ENCODE data around the gene CHPT1. TPM values are rescaled to one million over a fixed set of nuclear protein-coding genes. Genes with fewer than 3 reads are reported as not detected.

Gene CHPT1
- total RNA-seq, 1 donor from 2014 or later, result 56.6 TPM

DNA sequence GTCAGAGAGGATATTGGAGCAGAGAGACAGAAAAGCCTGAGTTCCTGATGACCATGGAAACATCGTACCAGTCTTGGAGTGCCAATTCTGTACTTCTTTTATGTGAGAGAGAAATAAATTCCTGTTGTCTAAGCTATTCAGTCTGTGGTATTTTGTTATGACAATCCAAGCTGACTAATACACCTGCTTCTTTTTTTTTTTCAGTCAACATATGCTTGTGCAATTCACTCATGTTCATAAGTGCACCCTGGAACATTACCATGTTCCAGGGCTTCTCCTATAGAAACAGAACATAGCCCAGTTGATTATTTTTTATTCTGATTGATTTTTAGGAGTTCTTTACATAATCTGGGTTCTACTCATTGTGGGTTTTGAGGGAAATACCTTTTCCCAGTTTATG is 1.7 kb upstream of the CHPT1 start:
- intact Hi-C loops (cut with DNase I), result loop anchor here (2.0 to 5.0 kb wide), 5 partner anchors 78 to 1428 kb away; partner anchors contain the start of genes ARL1, DEPDC4, DRAM1 and GNPTAB
- Histone ChIP-seq H3K4me3 (peak overlapping the region in 1 of 2 donors; percentile 99), H3K36me3 (no peaks in the 10 kb centered on the region), H3K27me3 (no peaks in the 10 kb centered on the region), H3K9me3 (no peaks in the 10 kb centered on the region), H3K27ac (peak overlapping the region in 1 of 2 donors; percentile 77), H3K4me1 (peaks cover 6 to 16% of the 10 kb centered on the region in 2 donors)
- TF ChIP-seq, protein P1, sequence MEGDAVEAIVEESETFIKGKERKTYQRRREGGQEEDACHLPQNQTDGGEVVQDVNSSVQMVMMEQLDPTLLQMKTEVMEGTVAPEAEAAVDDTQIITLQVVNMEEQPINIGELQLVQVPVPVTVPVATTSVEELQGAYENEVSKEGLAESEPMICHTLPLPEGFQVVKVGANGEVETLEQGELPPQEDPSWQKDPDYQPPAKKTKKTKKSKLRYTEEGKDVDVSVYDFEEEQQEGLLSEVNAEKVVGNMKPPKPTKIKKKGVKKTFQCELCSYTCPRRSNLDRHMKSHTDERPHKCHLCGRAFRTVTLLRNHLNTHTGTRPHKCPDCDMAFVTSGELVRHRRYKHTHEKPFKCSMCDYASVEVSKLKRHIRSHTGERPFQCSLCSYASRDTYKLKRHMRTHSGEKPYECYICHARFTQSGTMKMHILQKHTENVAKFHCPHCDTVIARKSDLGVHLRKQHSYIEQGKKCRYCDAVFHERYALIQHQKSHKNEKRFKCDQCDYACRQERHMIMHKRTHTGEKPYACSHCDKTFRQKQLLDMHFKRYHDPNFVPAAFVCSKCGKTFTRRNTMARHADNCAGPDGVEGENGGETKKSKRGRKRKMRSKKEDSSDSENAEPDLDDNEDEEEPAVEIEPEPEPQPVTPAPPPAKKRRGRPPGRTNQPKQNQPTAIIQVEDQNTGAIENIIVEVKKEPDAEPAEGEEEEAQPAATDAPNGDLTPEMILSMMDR (IDR thresholded peaks at IDR 0.05), result no peak
- DNase-seq (ENCODE audit: low spot score in 2 of 2), result no peak

DNA sequence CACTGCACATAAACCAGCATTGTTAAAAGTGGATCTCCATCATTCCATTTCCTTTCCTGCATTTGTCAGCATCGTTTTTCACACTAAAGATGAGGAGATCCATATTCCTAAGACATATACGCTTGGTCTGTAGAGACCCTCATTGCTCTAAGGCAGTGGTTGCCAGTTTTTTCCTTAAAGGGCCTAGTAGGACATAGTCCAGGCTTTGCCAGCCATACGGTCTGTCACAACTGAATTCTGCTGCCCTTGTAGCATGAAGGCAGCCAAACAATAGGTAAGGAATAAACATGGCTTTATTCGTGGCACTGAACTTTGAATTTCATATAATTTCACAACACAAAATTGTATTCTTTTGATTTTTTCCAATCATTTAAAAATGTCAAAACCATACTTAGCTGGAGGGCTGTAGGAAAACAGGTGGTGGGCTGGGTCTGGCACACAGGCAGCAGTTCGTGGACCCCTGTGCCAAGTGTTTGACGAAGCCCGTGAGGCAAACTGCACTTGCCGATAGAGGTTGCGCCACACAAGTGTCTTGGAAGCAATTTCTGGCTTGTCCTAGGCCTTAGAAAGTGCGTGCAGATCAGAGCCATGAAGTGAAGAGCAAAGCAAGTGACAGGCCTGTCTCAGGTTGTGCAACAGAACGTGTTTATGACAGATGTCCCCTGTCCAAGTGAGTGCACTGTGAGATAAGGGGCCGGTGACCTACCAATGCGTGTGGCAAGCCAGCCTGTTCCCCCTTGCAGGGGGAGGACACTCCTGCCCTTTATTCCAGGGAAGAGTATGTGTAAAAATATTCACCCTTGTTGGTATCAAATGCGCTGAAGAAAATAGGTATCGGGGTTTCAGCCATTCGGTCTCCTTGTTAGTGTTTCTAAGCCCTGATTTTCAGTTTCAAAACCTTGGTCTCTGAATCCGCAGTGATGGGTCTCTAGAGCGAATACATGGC is 916 bp upstream of the CHPT1 start:
- Histone ChIP-seq H3K4me3 (peak overlapping the region; percentile 92 to 99), H3K27ac (peak overlapping the region; percentile 77 to 98), H3K27me3 (no peaks in the 10 kb centered on the region), H3K36me3 (no peaks in the 10 kb centered on the region), H3K4me1 (peaks cover 6 to 18% of the 10 kb centered on the region in 2 donors), H3K9me3 (no peaks in the 10 kb centered on the region)
- peak in 1 of 2 donors; percentile 74 for DNase-seq (ENCODE audit: low spot score in 2 of 2)
- TF ChIP-seq, protein P1 (IDR thresholded peaks at IDR 0.05), result no peak
- intact Hi-C loops (cut with DNase I), result loop anchor here (2.0 to 5.0 kb wide), 5 partner anchors 79 to 1429 kb away; partner anchors contain the start of genes ARL1, DEPDC4, DRAM1 and GNPTAB

DNA sequence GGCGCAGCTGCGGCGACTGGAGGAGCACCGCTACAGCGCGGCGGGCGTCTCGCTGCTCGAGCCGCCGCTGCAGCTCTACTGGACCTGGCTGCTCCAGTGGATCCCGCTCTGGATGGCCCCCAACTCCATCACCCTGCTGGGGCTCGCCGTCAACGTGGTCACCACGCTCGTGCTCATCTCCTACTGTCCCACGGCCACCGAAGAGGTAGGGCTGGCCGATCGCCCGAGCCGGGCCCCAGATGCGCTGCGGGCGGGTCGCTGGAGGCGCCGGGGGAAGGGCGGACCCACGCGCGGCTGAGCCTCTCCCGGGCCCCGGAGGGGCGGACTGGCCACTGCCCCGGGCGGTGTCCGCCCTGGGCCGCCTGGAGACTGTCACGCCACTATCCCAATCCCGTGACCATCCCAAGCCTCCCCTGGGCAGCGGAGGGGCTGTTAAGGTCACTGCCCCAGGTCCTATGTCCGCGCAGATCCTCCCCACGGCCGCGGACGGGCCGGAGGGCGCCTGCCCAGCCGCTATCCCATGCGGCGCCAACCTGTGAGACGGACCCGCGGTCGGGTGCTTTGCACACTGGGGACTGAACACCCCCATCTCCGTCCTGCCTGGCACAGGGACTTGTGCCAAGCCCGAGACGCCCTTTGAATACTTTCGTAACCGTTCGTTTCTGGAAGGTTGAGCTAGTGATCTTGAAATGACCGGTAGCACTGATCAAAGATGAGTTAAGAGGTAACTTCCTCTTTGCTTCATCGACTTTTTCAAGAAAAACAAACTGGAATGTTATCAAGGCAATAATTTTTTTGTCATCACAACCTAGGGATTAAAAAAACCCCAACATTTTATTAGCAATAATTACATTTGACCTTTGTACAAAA is 725 bp downstream of the CHPT1 start:
- H3K4me1 ChIP-seq, result peaks cover 6 to 18% of the 10 kb centered on the region in 2 donors
- peak in 1 of 2 donors; percentile 79 for DNase-seq (ENCODE audit: low spot score in 2 of 2)
- peak overlapping the region; percentile 77 to 98 for H3K27ac ChIP-seq
- H3K4me3 ChIP-seq, result peak overlapping the region; percentile 92 to 99
- no peaks in the 10 kb centered on the region for H3K36me3 ChIP-seq
- intact Hi-C loops (cut with DNase I), result loop anchor here (2.0 to 5.0 kb wide), 5 partner anchors 81 to 1431 kb away; partner anchors contain the start of genes ARL1, DEPDC4, DRAM1 and GNPTAB
- no peaks in the 10 kb centered on the region for H3K27me3 ChIP-seq
- H3K9me3 ChIP-seq, result no peaks in the 10 kb centered on the region
- TF ChIP-seq, protein P1 (IDR thresholded peaks at IDR 0.05), result no peak

DNA sequence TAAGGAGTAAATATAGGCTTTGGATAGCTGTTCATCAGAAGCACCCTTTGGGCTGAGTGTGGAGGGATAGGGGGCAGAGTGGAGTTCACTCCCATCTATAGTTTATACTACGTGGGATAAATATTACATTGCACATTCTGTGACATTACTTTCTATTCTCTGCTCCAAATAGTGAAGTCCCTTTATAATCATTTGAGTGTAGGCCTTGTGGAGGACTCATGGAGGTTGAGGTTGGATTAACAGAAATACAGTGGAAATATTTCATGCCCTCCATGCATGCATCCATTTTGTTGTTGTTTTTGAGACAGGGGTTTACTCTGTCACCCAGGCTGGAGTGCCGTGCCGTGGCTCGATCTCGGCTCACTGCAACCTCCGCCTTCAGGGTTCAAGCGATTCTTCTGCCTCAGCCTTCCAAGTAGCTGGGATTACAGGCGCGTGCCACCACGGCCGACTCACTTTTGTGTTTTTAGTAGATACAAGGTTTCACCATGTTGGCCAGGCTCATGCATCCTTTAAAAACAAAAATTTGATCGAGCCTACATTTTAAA is 1.4 kb downstream of the CHPT1 start:
- peaks cover 6 to 18% of the 10 kb centered on the region in 2 donors for H3K4me1 ChIP-seq
- no peaks in the 10 kb centered on the region for H3K36me3 ChIP-seq
- no peaks in the 10 kb centered on the region for H3K27me3 ChIP-seq
- peak overlapping the region; percentile 77 to 98 for H3K27ac ChIP-seq
- H3K9me3 ChIP-seq, result no peaks in the 10 kb centered on the region
- TF ChIP-seq, protein P1 (IDR thresholded peaks at IDR 0.05), result no peak
- DNase-seq (ENCODE audit: low spot score in 2 of 2), result no peak
- intact Hi-C loops (cut with DNase I), result loop anchor here (5.0 kb wide), 4 partner anchors 82 to 1432 kb away; partner anchors contain the start of genes ARL1, DEPDC4, DRAM1 and SCYL2
- H3K4me3 ChIP-seq, result peak overlapping the region; percentile 92 to 99

DNA sequence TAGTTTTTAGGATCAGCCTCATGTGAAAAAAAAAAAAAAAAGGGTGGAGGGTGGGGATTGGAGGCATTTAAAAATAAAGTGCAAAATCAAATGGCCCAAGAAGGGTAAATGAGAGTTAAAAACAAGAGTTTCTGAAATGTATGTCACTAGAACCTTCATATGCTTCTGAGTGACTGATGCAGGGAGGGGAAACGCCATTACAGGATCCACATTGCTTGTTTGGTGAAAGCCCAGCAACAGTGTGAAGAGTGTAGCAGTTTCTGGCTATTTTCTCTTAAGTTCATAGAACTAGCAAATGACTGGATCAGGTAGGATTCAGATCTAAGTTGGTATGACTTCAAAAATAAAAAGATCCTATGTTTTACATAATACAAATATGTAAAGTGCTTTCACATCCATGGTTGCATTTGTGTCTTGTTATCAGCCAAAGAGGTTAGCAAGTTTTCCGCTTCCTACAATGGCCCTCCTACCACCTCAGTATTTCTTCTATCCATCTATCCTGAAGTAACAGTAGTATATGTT is 2.9 kb downstream of the CHPT1 start:
- Histone ChIP-seq H3K36me3 (no peaks in the 10 kb centered on the region), H3K4me3 (peak overlapping the region in 1 of 2 donors; percentile 12), H3K4me1 (peaks cover 6 to 18% of the 10 kb centered on the region in 2 donors), H3K27ac (peak overlapping the region in 1 of 2 donors; percentile 6), H3K27me3 (no peaks in the 10 kb centered on the region), H3K9me3 (no peaks in the 10 kb centered on the region)
- TF ChIP-seq, protein P1 (IDR thresholded peaks at IDR 0.05), result no peak
- DNase-seq (ENCODE audit: low spot score in 2 of 2), result no peak
- intact Hi-C loops (cut with DNase I), result no loop called here
